DND-41 (cell line): ENCODE measurements around the gene ASB16.

Experiments
- ATAC-seq: fragments of 200-7000 bp; cut with Tn5 transposase; 3 replicates; pipeline ENCODE4 v1.9.1; 2021; ENCODE audit warnings: low read depth; ENCODE audit not compliant: insufficient read depth
- DNase-seq: peaks from one replicate; pipeline ENCODE4 v3.0.0-alpha.2; 2020
- H2AFZ ChIP-seq: 2 replicates; pipeline ENCODE4 v1.6.0; 2012; ENCODE audit warnings: low read depth, low read length
- H3K27ac ChIP-seq: 2 replicates; pipeline ENCODE4 v1.5.1; 2012; ENCODE audit warnings: low read length, inconsistent platforms
- H3K27me3 ChIP-seq: fragments of 200-600 bp; sonication (generic); 2 replicates; pipeline ENCODE4 v1.6.0; 2012; ENCODE audit warnings: low read length, mild to moderate bottlenecking, inconsistent platforms; ENCODE audit not compliant: insufficient read depth, poor library complexity
- H3K36me3 ChIP-seq: 2 replicates; pipeline ENCODE4 v1.5.1; 2012; ENCODE audit warnings: low read length, inconsistent platforms; ENCODE audit not compliant: insufficient read depth
- H3K4me1 ChIP-seq: 2 replicates; pipeline ENCODE4 v1.5.1; 2012; ENCODE audit warnings: mild to moderate bottlenecking, low read length; ENCODE audit not compliant: insufficient read depth
- H3K4me2 ChIP-seq: 2 replicates; pipeline ENCODE4 v1.6.0; 2012; ENCODE audit warnings: mild to moderate bottlenecking, moderate library complexity, low read length, inconsistent platforms; ENCODE audit not compliant: insufficient read depth
- H3K4me3 ChIP-seq, 2 experiments: fragments of 200-600 bp in 1 of 2; shearing (Covaris generic) in 1 of 2; 2 replicates each; pipeline ENCODE4 v1.5.1; 2012 to 2016; ENCODE audit warnings: inconsistent platforms in 2 of 2, low read length in 2 of 2, mild to moderate bottlenecking in 2 of 2, low read depth in 1 of 2, moderate library complexity in 1 of 2
- H3K79me2 ChIP-seq: 2 replicates; pipeline ENCODE4 v1.6.0; 2012; ENCODE audit warnings: low read length, inconsistent platforms; ENCODE audit not compliant: insufficient read depth
- H3K9ac ChIP-seq: 2 replicates; pipeline ENCODE4 v1.6.0; 2012; ENCODE audit warnings: low read depth, mild to moderate bottlenecking, inconsistent platforms, low read length, moderate library complexity
- H3K9me3 ChIP-seq: 2 replicates; pipeline ENCODE4 v1.5.1; 2012; ENCODE audit warnings: low read length, moderate library complexity, mild to moderate bottlenecking, inconsistent platforms; ENCODE audit not compliant: insufficient read depth, severe bottlenecking
- H4K20me1 ChIP-seq: 2 replicates; pipeline ENCODE4 v1.6.0; 2012; ENCODE audit warnings: low read length; ENCODE audit not compliant: insufficient read depth
- CTCF ChIP-seq: IDR thresholded peaks from 2 replicates; pipeline ENCODE4 v1.5.1; 2012; ENCODE audit warnings: borderline replicate concordance, low read length, moderate library complexity, mild to moderate bottlenecking; ENCODE audit not compliant: poor library complexity, severe bottlenecking; ENCODE audit errors: extremely low read depth
- EZH2 ChIP-seq: IDR thresholded peaks from 3 replicates; pipeline ENCODE4 v1.6.1; 2012; ENCODE audit warnings: borderline replicate concordance, low read depth, mild to moderate bottlenecking, moderate library complexity, low read length, inconsistent platforms; ENCODE audit not compliant: severe bottlenecking

The ASB16 gene

GRCh38 chr17:44159519-44160210 lies 10.8 kb upstream of the ASB16 start:
- H3K9ac ChIP-seq, result no peak overlapping the region
- H3K27me3 ChIP-seq, result no peaks in the 10 kb centered on the region
- no peak overlapping the region for H2AFZ ChIP-seq
- H3K4me1 ChIP-seq, result no peaks in the 10 kb centered on the region
- DNase-seq, result no peak
- no peak overlapping the region for H3K4me3 ChIP-seq
- TF ChIP-seq CTCF (no peak), EZH2 (no peak)
- H3K4me2 ChIP-seq, result no peak overlapping the region
- H4K20me1 ChIP-seq, result peaks cover 10% of the 10 kb centered on the region
- ATAC-seq, result no peak
- H3K79me2 ChIP-seq, result no peaks in the 10 kb centered on the region
- H3K27ac ChIP-seq, result no peak overlapping the region
- no peaks in the 10 kb centered on the region for H3K9me3 ChIP-seq
- peaks cover 51% of the 10 kb centered on the region for H3K36me3 ChIP-seq

GRCh38 chr17:44164476-44164875 lies 6.0 kb upstream of the ASB16 start:
- Histone ChIP-seq H3K9ac (no peak overlapping the region), H3K79me2 (no peaks in the 10 kb centered on the region), H3K4me3 (no peak overlapping the region), H3K36me3 (peaks cover 19% of the 10 kb centered on the region), H2AFZ (no peak overlapping the region), H4K20me1 (no peaks in the 10 kb centered on the region), H3K27ac (no peak overlapping the region), H3K9me3 (no peaks in the 10 kb centered on the region), H3K27me3 (no peaks in the 10 kb centered on the region), H3K4me1 (no peaks in the 10 kb centered on the region), H3K4me2 (no peak overlapping the region)
- no peak for DNase-seq
- TF ChIP-seq CTCF, result no peak
- no peak for TF ChIP-seq EZH2
- no peak for ATAC-seq

GRCh38 chr17:44167181-44167861 lies 3.2 kb upstream of the ASB16 start:
- Histone ChIP-seq H3K4me3 (no peak overlapping the region), H3K9ac (no peak overlapping the region), H3K4me1 (no peaks in the 10 kb centered on the region), H3K36me3 (peaks cover under 1% of the 10 kb centered on the region; the same call in 1 of the 2 replicates), H3K79me2 (no peaks in the 10 kb centered on the region), H4K20me1 (0 out of 2 replicates have a peak, but pooled peaks cover 3% of the 10 kb centered on the region), H3K27ac (no peak overlapping the region), H3K27me3 (no peaks in the 10 kb centered on the region), H2AFZ (no peak overlapping the region), H3K9me3 (no peaks in the 10 kb centered on the region), H3K4me2 (no peak overlapping the region)
- DNase-seq, result no peak
- TF ChIP-seq CTCF (no peak), EZH2 (no peak)
- no peak for ATAC-seq
